HG02970 (cell line): ENCODE data around the gene SALL3.
"Not testable (repeated sequence)": the region's sequence is repeated elsewhere in the genome, so short reads cannot be mapped to it uniquely, and the experiment has no call there.

Experiments used
- ATAC-seq: cut with Tn5 transposase; IDR thresholded peaks from one replicate; pipeline ENCODE4 v1.9.1; 2021; ENCODE audit warnings: mild to moderate bottlenecking, moderate library complexity, moderate number of reproducible peaks; ENCODE audit not compliant: unreplicated experiment, low FRiP score

Gene SALL3

DNA sequence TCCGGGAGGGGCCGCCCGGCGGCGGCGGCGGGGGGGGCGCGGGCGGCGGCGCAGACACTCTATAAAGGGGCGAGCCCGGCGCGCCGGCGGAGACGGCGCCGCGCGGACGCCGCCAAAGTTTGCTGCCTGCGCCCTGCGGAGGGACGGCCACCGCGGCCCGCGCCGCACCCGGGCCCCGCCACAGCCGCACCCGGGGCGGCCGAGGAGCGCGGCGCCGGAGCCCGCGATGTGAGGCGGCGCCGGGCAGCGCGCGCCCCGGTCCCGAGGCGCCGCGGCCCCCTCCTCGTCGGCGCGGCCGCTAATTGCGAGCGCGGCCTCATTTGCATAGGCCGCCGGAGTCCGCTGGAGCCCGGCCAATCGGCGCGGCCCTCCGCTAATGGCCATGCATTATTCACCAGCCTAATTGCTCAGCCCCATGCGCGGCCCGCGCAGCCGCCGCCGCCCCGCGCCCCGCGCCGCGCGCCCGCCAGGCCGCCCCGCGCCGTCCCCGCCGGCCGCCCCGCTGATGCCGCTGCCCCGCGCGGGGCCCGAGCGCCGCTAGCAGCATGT lies at the start of gene SALL3:
Gene SALL3, plus strand, starts transcription at position 89 of the 549 bp plus-strand sequence. Its CDS starts 457 bp downstream, at position 546.
- ATAC-seq = no peak

DNA sequence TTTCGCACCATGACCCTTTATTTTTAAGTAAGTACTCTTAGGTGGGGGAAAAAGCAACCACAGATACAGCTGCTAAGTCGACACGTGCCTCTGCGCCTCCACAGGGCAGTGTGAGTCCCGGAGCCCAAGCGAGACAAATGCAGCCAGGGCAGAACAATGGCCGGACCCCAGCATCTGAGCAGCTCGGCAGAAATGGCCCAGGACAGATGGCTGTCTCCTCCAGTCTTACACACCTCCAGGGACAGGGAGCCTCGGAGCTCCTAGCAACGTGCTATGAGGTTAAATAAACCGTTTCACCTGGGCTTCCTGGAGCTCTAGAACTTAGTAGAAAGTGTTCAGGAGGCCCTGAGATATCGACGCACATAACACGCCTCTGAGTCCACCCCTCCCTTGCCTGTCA lies 47.3 kb upstream of the SALL3 start:
- no peak for ATAC-seq

DNA sequence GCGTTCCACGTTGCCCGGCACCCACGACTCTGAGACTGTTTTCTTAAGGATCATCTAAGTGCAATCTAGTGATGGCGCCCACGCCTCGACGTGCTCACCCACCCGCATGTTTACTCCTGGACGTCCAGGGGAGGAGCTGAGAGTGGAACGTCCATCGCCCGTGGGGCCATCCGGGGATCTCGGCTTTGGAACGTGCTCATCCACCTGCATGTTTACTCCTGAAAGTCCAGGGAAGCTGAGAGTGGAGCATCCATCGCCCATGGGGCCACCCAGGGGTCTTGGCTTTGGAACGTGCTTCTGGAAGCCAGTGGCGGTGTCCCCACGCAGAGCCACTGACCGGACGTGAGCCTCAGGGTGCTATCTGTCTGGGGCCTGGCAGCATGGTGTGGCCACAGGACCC lies 45.6 kb upstream of the SALL3 start:
- no peak for ATAC-seq

DNA sequence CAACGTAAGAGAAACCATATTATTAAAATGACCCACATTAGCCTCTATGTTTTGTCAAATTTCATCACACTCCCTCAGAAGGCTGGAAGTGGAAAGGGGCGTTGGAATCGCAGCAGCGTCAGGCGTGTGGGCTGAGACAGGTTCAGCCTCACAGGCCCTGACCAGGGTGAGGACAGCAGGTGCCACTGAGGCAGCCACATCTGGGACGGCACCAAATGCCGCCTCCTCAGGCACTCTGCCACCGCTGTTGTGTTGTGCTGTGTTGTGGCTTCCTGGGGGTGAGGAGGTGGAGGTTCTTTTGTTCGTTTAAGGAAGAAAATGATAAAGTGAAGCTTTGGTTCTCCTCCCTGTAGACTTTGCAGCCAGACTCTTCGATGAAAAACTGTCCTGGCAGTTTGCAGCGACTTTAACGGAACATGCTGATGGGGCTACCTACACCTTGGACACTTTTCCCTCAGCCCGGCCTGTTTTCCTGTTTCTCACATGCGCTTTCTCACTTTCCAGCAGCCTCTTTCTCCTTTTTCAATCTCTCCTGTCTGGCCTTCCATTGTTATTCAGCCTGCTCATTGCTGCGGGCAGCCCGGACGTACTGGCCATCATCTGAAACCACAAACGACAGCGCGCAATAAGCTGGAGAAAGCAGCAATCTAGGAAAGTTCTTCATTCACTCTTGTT lies 44.9 kb upstream of the SALL3 start:
- ATAC-seq = no peak

DNA sequence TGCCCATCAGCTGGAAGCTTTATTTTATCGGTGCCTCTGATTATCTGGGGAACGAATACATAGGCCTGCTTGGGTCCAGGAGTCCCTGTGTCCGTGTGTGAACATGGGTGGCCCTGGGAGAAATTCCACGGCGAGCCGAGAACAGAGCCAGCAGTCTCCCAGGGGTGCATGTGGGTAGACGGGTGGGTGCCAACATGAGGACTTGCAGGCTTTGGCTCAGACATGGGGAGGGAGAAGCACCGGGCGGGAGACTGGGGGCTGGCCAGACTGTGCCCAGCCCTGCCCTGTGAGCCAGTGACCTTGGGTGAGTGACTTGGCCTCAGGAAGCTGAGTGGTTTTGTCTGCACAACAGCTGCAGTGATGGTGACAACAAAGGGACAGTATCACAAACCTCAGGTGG lies 44.2 kb upstream of the SALL3 start:
- no peak for ATAC-seq

DNA sequence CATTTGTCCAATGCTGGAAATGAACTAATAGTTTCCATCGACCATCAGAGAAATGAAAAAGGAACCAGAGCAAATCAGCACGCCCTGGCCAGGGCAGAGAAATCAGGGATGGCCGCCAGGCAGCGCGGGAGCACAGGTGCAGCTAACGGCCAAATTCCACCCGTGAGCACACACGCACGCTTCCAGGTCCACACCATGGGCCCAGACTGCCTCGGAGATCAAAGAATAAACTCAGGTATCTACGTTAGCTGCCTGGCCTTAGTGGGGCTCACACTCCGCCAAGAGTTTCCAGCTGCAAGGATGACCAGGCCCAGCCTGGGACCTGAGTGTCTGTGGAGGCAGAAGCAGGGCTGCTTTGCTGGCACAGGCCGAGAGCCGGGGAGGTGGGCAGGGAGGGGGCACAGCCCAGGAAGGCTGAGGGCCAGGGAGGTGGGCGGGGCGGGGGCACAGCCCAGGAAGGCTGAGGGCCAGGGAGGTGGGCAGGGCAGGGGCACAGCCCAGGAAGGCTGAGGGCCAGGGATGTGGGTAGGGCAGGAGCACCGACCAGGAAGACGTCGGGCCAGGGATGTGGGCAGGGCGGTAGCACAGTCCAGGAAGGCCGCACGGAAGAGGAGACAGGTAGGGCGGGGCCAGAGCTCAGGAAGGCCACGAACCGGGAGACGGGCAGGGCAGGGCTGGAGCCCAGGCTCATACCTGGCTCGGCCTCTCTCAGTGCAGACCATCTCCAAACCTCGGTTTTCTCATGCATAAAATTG lies 43.2 kb upstream of the SALL3 start:
- ATAC-seq = no peak

DNA sequence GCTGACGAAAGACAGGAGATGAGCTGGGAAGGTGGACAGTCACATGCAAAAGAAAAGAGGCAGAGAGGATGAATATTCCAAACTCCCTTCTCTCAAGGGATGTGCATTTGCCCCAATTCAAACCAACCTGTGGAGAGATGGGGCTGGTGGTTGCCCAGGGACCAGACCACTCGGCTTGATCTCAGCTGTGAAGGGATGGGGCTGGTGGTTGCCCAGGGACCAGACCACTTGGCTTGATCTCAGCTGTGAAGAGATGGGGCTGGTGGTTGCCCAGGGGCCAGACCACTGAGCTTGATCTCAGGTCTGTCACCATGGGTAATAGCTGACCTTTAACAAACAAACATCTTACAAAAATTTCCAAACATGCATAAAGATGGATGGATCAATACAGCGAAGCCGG lies 42.5 kb upstream of the SALL3 start:
- no peak for ATAC-seq

DNA sequence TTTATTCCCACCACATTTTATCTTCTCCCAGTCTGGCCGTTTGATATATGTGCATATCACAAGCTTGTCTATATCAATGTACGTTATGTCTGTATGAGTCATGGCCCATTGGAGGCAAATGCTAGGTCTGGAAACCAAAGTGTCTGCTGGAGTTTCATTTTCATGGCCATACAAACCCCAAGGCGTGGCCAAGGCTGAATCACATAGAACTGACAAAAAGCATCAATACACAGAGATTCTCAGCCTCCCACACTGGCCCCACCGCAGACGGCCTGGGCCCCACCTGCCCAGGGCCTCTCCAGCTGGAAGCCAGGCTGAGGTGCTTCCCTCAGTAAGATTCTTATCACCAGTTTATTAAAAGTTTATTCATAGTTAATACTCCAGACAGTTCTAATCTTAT lies 40.5 kb upstream of the SALL3 start:
- ATAC-seq = no peak

DNA sequence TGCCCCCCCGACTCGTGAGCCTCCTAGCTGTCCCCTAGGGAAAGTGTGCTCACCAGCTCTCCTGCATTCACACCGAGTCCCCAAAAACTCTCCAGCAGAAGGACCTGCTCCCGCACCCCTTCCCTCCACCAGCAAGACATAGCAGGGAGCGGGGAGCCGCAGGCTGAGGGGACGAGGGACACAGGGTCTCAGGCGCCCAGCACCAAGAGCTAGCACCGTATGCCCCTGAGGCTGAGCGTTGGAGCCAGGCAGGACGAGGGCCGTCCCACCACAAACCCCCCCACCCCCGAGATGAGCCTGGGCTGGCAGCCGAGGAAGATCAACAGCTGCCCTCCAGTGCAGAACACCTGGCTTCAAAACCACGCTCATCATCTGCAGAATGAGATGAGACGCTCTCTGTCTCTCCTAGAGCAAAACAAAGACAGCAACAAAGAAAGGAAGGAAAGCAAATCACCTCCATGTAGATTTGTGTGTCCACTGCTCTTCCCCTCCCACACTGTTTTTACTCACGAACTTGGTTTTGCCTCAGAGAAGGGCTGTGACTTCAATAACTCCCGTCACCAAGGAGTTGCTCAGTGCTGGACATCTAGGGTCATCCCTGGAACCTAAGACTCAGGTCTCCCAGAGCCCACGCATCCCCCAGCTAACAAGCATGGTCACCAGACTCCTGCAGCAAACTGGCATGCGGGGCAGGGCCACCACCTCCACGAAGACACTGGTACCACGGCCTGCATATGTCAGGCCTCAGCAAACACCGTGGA lies 39.7 kb upstream of the SALL3 start:
- ATAC-seq = no peak

DNA sequence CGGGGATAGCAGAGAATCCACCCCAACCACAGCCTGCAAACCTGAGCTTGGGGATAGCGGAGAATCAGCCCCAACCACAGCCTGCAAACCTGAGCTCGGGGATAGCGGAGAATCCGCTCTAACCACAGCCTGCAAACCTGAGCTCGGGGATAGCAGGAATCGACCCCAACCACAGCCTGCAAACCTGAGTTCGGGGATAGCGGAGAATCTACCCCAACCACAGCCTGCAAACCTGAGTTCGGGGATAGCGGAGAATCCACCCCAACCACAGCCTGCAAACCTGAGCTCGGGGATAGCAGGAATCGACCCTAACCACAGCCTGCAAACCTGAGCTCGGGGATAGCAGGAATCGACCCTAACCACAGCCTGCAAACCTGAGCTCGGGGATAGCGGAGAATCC lies 37.4 kb upstream of the SALL3 start:
- not testable (repeated sequence) for ATAC-seq

DNA sequence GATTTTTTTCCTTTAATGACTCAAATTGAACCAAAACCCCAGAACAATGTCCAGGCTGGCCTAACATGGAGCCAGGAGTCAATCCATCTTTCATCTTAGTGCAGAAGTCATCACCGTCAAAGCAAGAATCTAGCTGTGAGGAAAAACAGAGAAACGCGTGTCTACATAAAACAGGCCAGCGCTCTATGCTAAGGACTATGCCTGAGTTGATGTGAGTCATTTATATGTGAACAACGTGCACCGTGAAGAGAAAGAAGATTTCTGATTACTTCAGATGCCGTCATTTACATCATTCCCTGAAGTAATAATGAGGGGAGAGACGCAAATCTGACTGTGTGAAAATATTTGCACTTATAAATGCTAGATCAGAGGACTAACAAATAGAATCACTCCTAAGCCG lies 34.0 kb upstream of the SALL3 start:
- ATAC-seq = no peak

DNA sequence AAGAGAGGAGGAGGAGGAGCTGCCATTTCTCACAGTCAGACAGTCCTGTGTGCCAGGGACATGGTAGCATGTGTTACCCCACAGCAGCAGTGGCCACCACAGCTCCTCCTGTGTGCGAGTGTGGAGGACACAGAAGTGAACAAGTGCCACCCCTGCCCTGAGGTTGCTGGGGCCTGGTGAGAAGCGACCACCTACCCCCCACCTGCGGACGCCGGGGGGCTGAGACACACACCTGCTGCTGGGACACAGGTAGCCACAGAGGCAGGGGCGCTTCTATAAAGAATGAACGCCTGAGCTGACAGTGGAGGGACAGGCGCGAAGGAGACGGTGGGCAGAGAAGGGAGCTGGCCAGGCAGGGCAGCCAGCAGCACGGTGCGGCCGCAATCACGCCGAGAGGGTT lies 32.3 kb upstream of the SALL3 start:
- ATAC-seq = no peak

DNA sequence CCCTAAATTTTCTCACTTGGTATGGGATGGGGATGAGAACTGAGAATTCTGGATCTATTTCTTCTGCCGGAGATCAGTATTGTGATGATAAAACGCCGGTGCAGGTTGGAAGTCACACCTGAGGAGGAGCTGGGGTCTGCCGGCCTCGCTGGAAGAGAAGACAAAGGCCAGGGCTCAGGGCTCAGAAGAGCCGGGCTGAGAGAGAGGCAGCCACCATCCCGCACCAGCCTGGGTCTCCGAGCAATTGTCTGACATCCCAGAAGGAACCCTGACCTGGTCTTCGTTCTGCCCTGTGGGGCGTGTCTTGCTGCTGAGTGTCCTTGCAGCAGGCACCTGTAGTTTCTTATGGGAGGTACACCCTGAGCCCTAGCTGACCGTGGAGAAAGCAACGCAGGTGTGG lies 31.4 kb upstream of the SALL3 start:
- ATAC-seq = no peak

DNA sequence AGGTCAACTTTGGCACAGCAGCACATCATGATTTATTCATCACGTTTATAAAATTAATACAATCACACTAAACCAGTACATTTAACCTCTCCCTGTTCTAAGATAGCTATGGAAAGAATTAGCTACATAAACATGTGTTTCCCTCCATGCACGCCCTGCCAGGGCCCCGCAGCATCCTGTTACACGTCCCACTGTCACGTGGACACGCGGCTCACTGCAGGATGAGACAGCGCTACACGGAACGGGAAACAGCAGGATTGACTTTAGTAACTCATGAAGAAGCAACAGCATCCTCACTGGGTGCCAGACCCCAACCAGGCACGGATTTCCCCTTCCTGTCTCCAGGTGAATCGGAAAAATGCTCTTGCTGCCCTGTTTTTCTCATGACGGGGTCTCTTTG lies 30.9 kb upstream of the SALL3 start:
- ATAC-seq = no peak

DNA sequence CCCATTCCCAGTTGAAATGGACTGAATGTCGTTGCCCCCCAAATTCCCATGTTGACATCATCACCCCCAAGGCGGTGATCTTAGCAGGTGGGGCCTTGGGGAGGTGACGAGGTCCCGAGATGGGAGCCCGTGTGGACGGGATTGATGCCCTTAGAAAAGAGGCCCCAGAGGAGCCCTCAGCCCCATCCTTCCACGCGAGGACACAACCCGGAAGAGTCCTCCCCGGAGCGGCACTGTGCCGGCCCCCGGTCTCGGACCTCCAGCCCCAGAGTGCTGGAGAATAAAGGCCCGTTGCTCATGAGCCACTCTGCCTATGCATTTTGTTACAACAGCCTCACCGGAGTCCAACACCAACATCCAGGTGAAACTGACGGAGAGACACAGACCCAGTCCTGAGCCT lies 30.4 kb upstream of the SALL3 start:
- no peak for ATAC-seq

DNA sequence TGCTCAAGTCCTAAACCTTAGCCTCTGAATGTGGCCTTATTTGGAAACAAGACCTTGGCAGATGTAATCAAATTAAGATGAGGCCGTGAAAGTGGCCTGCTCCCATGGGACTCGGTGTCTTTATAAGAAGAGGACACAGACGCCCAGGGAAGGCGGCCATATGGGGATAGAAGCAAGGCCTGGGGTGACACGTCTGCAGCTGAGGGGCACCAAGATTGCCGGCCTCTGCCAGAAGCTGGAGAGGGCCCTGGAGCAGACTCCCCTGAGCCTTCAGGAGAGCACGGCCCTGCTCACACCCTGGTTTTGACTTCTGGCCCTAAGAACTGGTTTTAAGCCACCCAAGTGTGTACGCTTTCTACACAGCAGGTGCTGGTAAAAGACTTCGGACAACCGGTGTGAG lies 29.2 kb upstream of the SALL3 start:
- ATAC-seq = no peak

DNA sequence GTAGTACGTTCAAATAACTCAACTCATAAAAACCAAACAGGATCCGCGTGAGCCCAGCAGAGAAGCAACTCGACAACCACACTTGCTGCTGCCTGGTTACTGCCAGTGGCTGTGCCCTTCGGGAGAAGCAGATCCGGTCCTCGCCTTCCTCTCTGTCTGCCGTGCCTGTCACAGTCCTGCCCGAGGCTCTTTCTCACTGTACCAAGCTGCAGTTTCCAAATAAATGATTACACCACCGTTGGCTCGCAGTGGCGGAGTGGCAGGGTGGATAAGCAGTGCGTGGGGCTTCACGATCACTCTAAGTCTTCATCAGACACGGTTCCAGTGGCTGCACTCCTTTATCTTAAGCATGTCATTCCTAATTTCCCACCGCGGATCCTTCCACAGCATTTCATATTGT lies 26.1 kb upstream of the SALL3 start:
- no peak for ATAC-seq

DNA sequence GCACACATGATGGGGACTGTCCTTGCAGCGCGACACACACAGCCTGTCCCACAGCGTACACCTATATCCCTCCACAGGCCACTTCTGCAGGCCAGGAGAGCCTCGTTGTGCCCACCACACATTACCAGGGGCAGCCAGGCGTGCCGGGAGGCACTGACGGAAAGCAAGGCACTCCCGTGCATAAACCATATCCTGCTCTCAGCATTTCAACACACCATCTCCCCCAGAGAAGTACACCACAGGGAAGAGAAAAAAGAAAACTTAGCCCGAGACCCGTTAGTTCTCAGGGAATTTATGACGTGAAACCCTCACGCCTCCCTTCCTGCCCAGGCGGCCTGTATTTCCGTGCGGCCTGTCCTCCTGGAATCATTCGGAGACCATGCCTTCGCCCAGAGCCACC lies 24.6 kb upstream of the SALL3 start:
- ATAC-seq = no peak

DNA sequence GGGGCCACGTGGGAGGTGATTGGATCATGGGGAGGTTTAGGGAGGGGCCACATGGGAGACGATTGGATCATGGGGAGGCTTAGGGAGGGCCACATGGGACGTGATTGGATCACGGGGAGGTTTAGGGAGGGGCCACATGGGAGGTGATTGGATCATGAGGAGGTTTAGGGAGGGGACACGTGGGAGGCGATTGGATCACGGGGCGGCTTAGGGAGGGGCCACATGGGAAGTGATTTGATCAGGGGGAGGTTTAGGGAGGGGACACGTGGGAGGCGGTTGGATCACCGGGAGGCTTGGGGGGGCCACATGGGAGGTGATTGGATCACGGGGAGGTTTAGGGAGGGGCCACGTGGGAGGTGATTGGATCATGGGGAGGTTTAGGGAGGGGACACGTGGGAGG lies 22.5 kb upstream of the SALL3 start:
- ATAC-seq = no peak

DNA sequence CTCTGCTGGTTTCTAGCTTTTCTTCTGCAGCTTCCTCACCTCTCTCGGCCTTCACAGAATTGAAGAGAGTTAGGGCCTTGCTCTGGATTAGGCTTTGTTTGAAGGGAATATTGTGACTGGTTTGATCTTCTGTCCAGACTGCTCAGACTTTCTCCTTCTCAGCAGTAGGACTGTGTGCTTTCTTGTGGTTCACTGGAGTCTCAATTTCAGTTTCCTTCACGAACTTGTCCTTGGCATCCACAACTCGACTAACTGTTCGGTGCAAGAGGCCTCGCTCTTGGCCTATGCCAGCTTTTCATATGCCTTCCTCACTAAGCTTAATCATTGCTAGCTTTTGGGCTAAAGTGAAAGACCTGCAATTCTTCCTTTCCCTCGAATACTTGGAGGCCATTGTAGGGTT lies 18.9 kb upstream of the SALL3 start:
- no peak for ATAC-seq

DNA sequence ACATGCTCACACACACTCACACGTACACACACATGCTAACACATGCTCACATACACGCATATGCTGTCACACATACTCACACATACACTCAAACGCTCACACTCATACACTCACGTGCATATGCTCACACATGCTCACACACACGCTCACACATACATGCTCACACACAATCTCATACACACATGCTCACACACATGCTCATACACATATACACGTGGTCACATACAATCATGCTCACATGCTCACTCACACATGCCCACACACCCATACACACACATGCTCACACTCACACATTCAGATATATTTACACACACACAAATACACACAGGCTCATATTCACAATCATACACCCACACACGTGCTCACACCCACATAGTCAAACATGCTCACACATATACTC lies 17.5 kb upstream of the SALL3 start:
- ATAC-seq = no peak
